PC-3 (cell line): ENCODE measurements around the gene COMMD7. TPM values are rescaled to one million over a fixed set of nuclear protein-coding genes. Genes with fewer than 3 reads are reported as not detected.

Experiments used
- ATAC-seq: fragments of 200-7000 bp; cut with Tn5 transposase; 2 replicates; pipeline ENCODE4 v1.9.1; 2020; ENCODE audit warnings: mild to moderate bottlenecking, moderate library complexity
- Bru-seq: library from RNA; stranded (reverse); fragments of 400-500 nt; gene quantifications from one replicate; lab custom pipeline; 2021; lab: Mats Ljungman, UMichigan
- BruChase-seq, 2 experiments: library from RNA; stranded (reverse); fragments of 400-500 nt; gene quantifications; one replicate each; lab custom pipeline; 2021; lab: Mats Ljungman, UMichigan
- BruUV-seq: library from RNA; stranded (reverse); fragments of 400-500 nt; replicated peaks from 2 replicates; lab custom pipeline; 2021; lab: Mats Ljungman, UMichigan
- CTCF ChIA-PET: fragments of 300-600 bp; sonication (Branson Sonifier 250); formaldehyde crosslinking; loops from one replicate; lab custom pipeline; 2022; ENCODE audit warnings: antibody characterized with exemption; lab: Charles Lee
- POLR2A ChIA-PET: fragments of 300-600 bp; sonication (Branson Sonifier 250); formaldehyde crosslinking; loops from one replicate; lab custom pipeline; 2022; ENCODE audit warnings: antibody characterized with exemption; ENCODE audit not compliant: unreplicated experiment; lab: Charles Lee
- DNase-seq: peaks from one replicate; pipeline ENCODE4 v3.0.0-alpha.2; 2015
- H2AFZ ChIP-seq: fragments of 300-600 bp; sonication (generic); 2 replicates; pipeline ENCODE4 v1.6.0; 2016; ENCODE audit warnings: antibody characterized with exemption, low read length
- H3F3A ChIP-seq: fragments of 300-600 bp; sonication (generic); one replicate; pipeline ENCODE4 v1.6.0; 2017; ENCODE audit warnings: antibody characterized with exemption, low read length, control low read depth, mild to moderate bottlenecking; ENCODE audit not compliant: unreplicated experiment
- H3K27ac ChIP-seq: fragments of 300-600 bp; sonication (generic); 2 replicates; pipeline ENCODE4 v1.5.1; 2016; ENCODE audit warnings: mild to moderate bottlenecking, low read length
- H3K27me3 ChIP-seq: fragments of 300-600 bp; sonication (generic); 2 replicates; pipeline ENCODE4 v1.6.1; 2016; ENCODE audit warnings: low read length, mixed read lengths
- H3K36me3 ChIP-seq: fragments of 300-600 bp; sonication (generic); 2 replicates; pipeline ENCODE4 v1.6.1; 2016; ENCODE audit warnings: low read depth, mixed run types, low read length, mixed read lengths
- H3K4me1 ChIP-seq: fragments of 300-600 bp; sonication (generic); 2 replicates; pipeline ENCODE4 v1.5.1; 2016; ENCODE audit warnings: low read length; ENCODE audit not compliant: insufficient read depth
- H3K4me2 ChIP-seq: fragments of 300-600 bp; sonication (generic); 2 replicates; pipeline ENCODE4 v1.6.0; 2016; ENCODE audit warnings: low read length
- H3K4me3 ChIP-seq: fragments of 300-600 bp; sonication (generic); 2 replicates; pipeline ENCODE4 v1.5.1; 2016; ENCODE audit warnings: mild to moderate bottlenecking, low read length, mixed read lengths
- H3K79me2 ChIP-seq: fragments of 300-600 bp; sonication (generic); 2 replicates; pipeline ENCODE4 v1.6.1; 2017; ENCODE audit warnings: low read length, mixed read lengths
- H3K9ac ChIP-seq: fragments of 300-600 bp; sonication (generic); 2 replicates; pipeline ENCODE4 v1.6.0; 2016; ENCODE audit warnings: mild to moderate bottlenecking, low read length
- H3K9me2 ChIP-seq: fragments of 300-600 bp; sonication (generic); replicated peaks from 2 replicates; pipeline ENCODE4 v1.6.1; 2016; ENCODE audit warnings: mixed run types, low read length, mixed read lengths
- H3K9me3 ChIP-seq: fragments of 300-600 bp; sonication (generic); 2 replicates; pipeline ENCODE4 v1.6.1; 2016; ENCODE audit warnings: low read length, mixed read lengths
- H4K20me1 ChIP-seq: fragments of 300-600 bp; sonication (generic); 2 replicates; pipeline ENCODE4 v1.6.1; 2016; ENCODE audit warnings: low read length, mixed read lengths
- CTCF ChIP-seq: fragments of 300-600 bp; sonication (generic); conservative IDR thresholded peaks from 2 replicates; pipeline ENCODE4 v1.5.1; 2017; ENCODE audit warnings: antibody characterized with exemption, low read depth, mild to moderate bottlenecking, low read length
- EZH2 ChIP-seq: fragments of 300-600 bp; sonication (generic); IDR thresholded peaks from one replicate; pipeline ENCODE4 v1.6.1; 2017; ENCODE audit warnings: antibody characterized with exemption, mild to moderate bottlenecking, low read length; ENCODE audit not compliant: unreplicated experiment
- EZH2phosphoT487 ChIP-seq: fragments of 300-600 bp; sonication (generic); IDR thresholded peaks from 2 replicates; pipeline ENCODE4 v1.6.1; 2018; ENCODE audit warnings: mild to moderate bottlenecking, antibody characterized with exemption, low read length, borderline replicate concordance
- intact Hi-C: fragments of 100-400 bp; cut with micrococcal nuclease; formaldehyde crosslinking; loops from 2 replicates; pipeline ENCODE4 v1.9.0; 2023
- long read RNA-seq: library from polyadenylated mRNA; unstranded; transcript quantifications from one replicate; pipeline ENCODE4 v2.0.0, GENCODE V29; 2021; ENCODE audit not compliant: unreplicated experiment
- total RNA-seq: library from RNA; depleted of rRNA; stranded (reverse); fragments of >200 nt; gene quantifications from 2 replicates; pipeline ENCODE4 v1.2.3, GENCODE V29; 2014; rRNA removed

COMMD7 gene
- 32.5 and 33.5 TPM in 2 replicates for total RNA-seq
- percentile 84 among the genes with signal in this experiment for Bru-seq, nascent RNA
- percentile 93 among the genes with signal in this experiment for BruChase-seq, experiment 1, labeled RNA remaining after a 6-hour chase
- BruChase-seq, experiment 2, labeled RNA remaining after a 2-hour chase = percentile 93 among the genes with signal in this experiment
- long read RNA-seq, transcript COMMD7-201 (9 exons, 1,900 nt) = major isoform, 68 of 76 reads
- long read RNA-seq, transcript COMMD7-202 (9 exons, 1,343 nt) = minor isoform, 5 of 76 reads
- long read RNA-seq, partial matches to known transcripts = 2 of 76 reads
- long read RNA-seq, other reads (novel, unspliced or antisense) = 1 of 76 reads

- H3K9ac ChIP-seq = peak within 1 kb of the TSS; percentile 80
- peak within 1 kb of the TSS; percentile 94 for H3K4me2 ChIP-seq
- H3K9me2 ChIP-seq = no peaks in the 10 kb centered on the region
- CTCF ChIA-PET = interaction anchor here (0.7 kb wide), 1 partner anchor 35 kb away, joined by 4 read pairs; no protein-coding TSS in a partner anchor
- peak within 1 kb of the TSS; percentile 85 for H2AFZ ChIP-seq
- no peaks in the 10 kb centered on the region for H3K9me3 ChIP-seq
- H4K20me1 ChIP-seq = no peaks in the 10 kb centered on the region
- POLR2A ChIA-PET = interaction anchor here (0.6 kb wide), 1 partner anchor 11 kb away, joined by 3 read pairs; no protein-coding TSS in a partner anchor
- intact Hi-C loops = no loop called here
- H3K27ac ChIP-seq = no peak within 1 kb of the TSS
- H3K36me3 ChIP-seq = no peaks in the 10 kb centered on the region
- no peaks in the 10 kb centered on the region for H3K27me3 ChIP-seq
- BruUV-seq = no TSS peak
- H3K4me1 ChIP-seq = peaks cover 28% of the 10 kb centered on the region
- DNase-seq (peak; percentile 59), ATAC-seq (peak; percentile 53)
- H3K79me2 ChIP-seq = peaks cover 17% of the 10 kb centered on the region
- H3K4me3 ChIP-seq = peak within 1 kb of the TSS; percentile 79
- peaks cover 3% of the 10 kb centered on the region for H3F3A ChIP-seq
- TF ChIP-seq CTCF (no peak), EZH2phosphoT487 (no peak), EZH2 (no peak)
Observed at GRCh38 chr20:32743237-32744112, at the start of gene COMMD7. Gene COMMD7 (minus strand): TSS chr20:32743467. CDS start chr20:32743391, 76 bp downstream.

- POLR2A ChIA-PET = no interaction called here
- no peak overlapping the region for H3K9ac ChIP-seq
- ATAC-seq (no peak), DNase-seq (no peak)
- H3F3A ChIP-seq = no peaks in the 10 kb centered on the region
- H3K9me2 ChIP-seq = no peaks in the 10 kb centered on the region
- no TSS peak for BruUV-seq
- peaks cover 8% of the 10 kb centered on the region for H3K36me3 ChIP-seq
- no peak overlapping the region for H3K4me2 ChIP-seq
- no peaks in the 10 kb centered on the region for H4K20me1 ChIP-seq
- no peak overlapping the region for H3K27ac ChIP-seq
- H3K9me3 ChIP-seq = no peaks in the 10 kb centered on the region
- H3K79me2 ChIP-seq = no peaks in the 10 kb centered on the region
- no peaks in the 10 kb centered on the region for H3K27me3 ChIP-seq
- CTCF ChIA-PET = no interaction called here
- H3K4me1 ChIP-seq = no peaks in the 10 kb centered on the region
- H3K4me3 ChIP-seq = no peak overlapping the region
- intact Hi-C loops = loop anchor here (10.0 kb wide), 1 partner anchor 302 kb away; no protein-coding TSS in a partner anchor
- TF ChIP-seq EZH2 = no peak
- H2AFZ ChIP-seq = no peak overlapping the region
Observed at GRCh38 chr20:32792731-32793458, 49.6 kb upstream of the COMMD7 start.

- no peak for DNase-seq
- no peaks in the 10 kb centered on the region for H3F3A ChIP-seq
- H3K9ac ChIP-seq = no peak overlapping the region
- H3K9me3 ChIP-seq = no peaks in the 10 kb centered on the region
- no peak overlapping the region for H2AFZ ChIP-seq
- no peaks in the 10 kb centered on the region for H3K27me3 ChIP-seq
- H3K4me1 ChIP-seq = no peaks in the 10 kb centered on the region
- BruUV-seq = no TSS peak
- H3K27ac ChIP-seq = no peak overlapping the region
- ChIA-PET CTCF (no interaction called here), POLR2A (no interaction called here)
- no peak for ATAC-seq
- no peak for TF ChIP-seq EZH2
- no peak for TF ChIP-seq EZH2phosphoT487
- TF ChIP-seq CTCF = no peak
- H4K20me1 ChIP-seq = no peaks in the 10 kb centered on the region
- H3K36me3 ChIP-seq = peaks cover 11% of the 10 kb centered on the region
- H3K4me3 ChIP-seq = no peak overlapping the region
- intact Hi-C loops = loop anchor here (10.0 kb wide), 1 partner anchor 302 kb away; no protein-coding TSS in a partner anchor
- no peak overlapping the region for H3K4me2 ChIP-seq
- no peaks in the 10 kb centered on the region for H3K79me2 ChIP-seq
- H3K9me2 ChIP-seq = no peaks in the 10 kb centered on the region
Observed at GRCh38 chr20:32792316-32792715, 49.0 kb upstream of the COMMD7 start.
